ENCODE data around the gene TMEM132E.

TMEM132E gene

DNA sequence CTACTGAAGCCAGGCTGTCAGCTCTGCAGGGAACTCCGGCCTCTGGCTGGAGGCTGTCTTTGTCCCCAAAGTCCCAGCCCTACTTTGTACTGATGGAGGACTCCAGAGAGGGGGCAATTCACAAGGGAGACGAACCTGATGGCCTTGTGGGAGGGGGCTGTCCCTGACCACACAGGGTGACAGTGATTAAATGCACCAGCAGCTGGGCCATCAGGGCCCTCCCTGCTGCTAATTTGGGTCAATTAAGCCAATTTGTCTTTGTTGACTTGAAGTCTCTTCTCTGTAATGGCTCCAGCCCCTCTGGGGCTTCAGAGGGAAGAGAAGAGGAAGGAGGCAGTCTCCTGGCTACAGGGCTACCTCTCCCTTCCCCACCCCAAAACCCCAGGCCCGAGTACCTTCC lies 22.0 kb downstream of the TMEM132E start:
- no peak for DNase-seq

GRCh38 chr17:34603974-34604373 lies 24.6 kb downstream of the TMEM132E start:
- no peak for DNase-seq

DNA sequence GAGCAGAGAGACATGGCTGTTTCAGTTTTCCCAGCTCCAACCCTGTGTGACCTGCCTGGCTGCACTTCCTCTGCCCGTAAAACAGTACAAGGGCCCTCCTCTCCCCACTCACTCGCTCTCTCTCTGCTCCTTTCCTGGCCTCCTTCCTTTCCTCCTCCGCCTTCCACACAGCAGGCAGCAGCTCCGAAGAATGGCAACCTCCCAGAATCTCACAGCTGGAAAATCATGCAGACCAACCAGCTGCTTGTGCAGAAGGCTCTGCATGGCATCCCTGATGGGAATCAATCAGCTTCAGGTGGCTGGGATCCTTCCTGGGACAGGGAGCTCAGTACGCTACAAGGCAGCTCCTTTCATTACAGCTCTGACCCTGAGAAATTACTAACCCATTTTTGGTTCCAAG lies 27.4 kb downstream of the TMEM132E start:
- DNase-seq = no peak

DNA sequence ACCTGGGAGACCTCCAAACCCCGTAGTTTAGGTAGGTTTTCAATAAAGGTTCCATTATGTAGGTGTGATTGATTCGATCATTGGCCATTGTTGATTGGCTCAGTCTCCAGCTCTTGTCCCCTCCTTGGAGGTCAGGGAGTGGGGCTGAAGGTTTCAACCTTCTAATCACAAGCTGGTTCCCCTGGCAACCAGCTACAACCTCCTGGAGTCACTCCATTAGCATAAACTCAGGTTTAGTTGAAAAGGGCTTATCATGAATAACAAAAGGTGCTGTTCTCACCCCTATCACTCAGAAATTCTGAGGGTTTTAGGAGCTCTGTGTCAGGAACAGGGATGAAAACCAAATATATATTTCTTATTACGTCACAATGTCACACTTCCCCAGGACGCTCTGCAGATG lies 28.5 kb downstream of the TMEM132E start:
- no peak for DNase-seq

- DNase-seq = no peak
Measured at GRCh38 chr17:34609210-34609609, 29.8 kb downstream of the TMEM132E start.

GRCh38 chr17:34610039-34610438 lies 30.7 kb downstream of the TMEM132E start:
- no peak for DNase-seq

GRCh38 chr17:34610506-34610905 lies 31.1 kb downstream of the TMEM132E start:
- DNase-seq = no peak

GRCh38 chr17:34613064-34614019 lies 34.0 kb downstream of the TMEM132E start:
- DNase-seq = peak in 37 of 56 donors; percentile 8 to 76 (median 37)

DNA sequence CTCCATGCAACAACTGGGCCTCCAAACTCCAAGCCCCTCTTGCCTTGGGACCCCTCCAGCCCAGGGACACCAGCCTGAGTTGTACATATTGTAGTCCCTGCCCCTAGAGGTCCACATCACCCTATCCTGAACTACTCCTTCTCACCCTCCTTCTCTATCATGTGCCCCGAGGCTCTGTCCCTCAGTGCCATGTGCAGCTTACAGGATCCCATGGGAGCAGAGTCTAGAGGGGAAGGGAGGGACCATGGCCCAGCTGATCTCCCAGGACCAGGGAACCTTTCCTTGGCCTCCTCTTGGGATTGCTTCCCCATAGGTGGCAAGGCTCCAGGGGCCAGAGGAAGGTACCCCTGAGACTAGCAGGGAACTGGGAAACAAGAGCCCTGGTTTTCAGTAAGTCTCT lies 35.3 kb downstream of the TMEM132E start:
- DNase-seq = no peak

DNA sequence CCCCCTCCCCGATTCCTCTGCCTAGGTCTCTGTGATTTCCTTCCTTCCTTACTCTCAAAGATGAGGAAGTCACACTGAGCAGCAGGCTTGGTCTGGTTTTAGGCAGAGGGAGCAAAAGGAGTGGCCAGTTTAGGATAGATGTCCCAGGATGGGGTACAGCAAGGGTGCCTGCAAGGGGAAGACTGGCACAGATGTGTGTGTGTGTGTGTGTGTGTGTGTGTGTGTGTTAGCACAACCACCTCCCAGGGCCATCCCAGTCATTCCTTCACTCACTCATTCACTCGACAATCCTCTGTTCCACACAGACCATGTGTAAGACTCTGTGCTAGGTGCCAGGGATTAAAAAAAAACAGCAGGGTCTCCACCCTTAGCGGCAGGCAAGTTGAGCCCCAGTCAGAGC lies 35.9 kb downstream of the TMEM132E start:
- DNase-seq = no peak

GRCh38 chr17:34616148-34616547 lies 36.8 kb downstream of the TMEM132E start:
- no peak for DNase-seq

DNA sequence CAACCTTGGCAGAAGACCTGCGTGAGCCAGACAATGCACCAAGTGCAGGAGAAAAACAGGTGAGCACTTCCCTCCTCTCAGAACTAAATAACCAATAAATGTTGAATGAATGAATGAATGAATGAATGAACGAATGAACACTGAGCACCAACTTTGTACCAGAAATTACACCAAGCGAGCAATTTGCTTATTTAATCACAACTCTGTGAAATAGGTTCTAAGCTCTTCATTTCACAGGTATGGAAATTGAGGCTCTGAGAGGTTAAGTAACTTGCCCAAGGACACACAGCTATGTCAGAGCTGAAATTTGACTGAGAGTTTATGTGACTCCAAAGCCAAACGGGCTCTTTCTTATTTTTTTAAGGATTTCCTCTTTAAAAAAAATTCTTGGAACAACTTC lies 38.0 kb downstream of the TMEM132E start:
- no peak for DNase-seq

GRCh38 chr17:34619687-34620217 lies 40.4 kb downstream of the TMEM132E start:
- no peak for DNase-seq

GRCh38 chr17:34620458-34620857 lies 41.1 kb downstream of the TMEM132E start:
- no peak for DNase-seq

DNA sequence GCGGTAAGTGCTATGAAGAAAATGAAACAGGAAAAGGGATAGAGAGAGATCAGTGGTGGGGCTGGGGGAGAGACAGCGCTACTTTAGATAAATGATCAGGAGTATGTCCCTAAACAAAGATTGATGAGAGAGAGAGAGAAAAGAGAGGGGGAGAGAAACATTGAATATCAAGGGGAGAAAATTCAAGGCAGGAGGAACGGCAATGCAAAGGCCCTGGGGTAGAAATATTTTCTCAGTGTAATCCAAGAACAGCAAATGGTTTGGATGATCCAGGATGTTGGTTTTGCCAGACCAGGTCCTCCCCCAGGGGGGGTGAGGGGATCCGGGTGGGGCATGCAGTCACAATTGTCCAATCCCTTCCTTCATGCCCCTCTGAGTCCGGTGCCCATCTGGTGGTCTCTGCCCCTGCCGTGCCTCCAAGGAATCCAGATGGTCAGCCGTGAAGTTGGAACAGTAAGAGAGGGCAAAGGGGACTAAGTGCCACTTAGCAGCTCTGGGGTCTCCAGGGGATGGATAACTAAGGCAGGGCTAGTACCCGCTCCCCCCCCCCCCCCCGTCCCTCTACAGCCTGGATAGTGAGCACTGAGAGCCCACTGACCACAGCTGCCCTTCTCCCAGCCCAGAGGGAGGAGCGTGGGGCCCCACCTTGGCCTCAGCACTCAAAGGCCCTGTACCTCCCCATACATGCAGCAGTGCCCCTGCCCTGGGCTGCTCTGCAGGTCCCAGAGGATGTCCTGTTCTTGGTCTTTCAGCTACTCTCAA lies 43.7 kb downstream of the TMEM132E start:
- DNase-seq = no peak

GRCh38 chr17:34623856-34624766 lies 44.7 kb downstream of the TMEM132E start:
- DNase-seq = no peak

DNA sequence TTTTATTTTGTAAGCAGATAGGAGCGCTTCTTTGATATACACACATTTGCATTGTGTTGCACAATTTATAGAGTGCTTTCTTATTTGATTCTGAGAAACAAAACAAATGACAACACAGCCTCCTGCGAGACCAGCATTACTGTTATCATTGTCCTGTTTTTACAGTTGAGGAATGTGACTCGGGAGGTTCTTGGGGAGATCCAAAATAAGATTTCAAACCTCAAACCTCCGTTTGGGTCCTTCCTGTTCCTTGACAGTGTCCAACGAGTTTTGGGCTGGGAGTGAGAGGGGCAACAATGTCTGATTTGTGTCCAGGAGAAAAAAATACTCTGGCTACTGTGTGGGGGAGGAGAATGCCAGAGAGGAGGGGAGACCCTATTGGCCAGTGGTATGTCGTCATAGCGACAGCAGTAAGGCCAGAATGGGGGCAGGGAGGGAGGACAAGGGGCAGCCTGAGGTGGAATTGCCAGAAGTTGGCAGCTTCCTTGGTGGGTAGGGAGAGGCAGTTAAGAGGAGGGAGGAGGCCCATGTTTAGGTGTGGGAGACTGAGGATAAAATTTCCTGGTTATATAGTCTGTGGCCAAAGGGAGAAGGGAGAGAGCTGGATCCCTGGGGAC lies 45.5 kb downstream of the TMEM132E start:
- no peak for DNase-seq

DNA sequence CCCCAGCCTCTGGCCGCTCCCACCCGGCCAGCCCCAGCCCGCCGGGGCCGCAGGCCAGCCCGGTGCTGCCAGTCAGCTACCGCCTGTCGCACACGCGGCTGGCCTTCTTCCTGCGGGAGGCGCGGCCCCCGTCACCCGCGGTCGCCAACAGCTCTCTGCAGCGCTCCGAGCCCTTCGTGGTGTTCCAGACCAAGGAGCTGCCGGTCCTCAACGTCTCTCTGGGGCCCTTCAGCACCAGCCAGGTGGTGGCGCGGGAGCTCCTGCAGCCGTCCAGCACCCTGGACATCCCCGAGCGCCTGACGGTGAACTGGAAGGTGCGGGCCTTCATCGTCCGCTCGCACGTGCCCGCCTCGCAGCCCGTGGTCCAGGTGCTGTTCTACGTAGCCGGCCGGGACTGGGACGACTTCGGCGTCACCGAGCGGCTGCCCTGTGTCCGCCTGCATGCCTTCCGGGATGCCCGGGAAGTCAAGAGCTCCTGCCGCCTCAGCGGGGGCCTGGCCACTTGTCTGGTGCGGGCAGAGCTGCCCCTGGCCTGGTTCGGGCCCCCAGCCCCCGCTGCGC lies 46.8 kb downstream of the TMEM132E start:
- DNase-seq = no peak

DNA sequence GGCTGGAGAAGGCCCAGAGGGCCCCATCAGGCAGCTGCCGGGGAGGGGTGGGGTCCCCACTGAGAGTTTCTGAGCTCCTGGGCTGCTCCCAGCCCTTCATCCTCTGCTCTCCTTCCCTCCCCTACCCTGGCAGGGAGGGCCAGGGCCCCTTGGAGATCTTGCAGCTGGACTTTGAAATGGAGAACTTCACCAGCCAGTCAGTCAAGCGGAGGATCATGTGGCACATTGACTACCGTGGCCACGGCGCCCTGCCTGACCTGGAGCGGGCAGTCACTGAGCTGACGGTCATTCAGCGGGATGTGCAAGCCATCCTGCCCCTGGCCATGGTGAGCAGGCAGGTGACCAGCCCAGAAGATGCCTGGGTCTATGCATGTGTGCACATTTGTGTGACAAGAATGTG lies 49.5 kb downstream of the TMEM132E start:
- no peak for DNase-seq

DNA sequence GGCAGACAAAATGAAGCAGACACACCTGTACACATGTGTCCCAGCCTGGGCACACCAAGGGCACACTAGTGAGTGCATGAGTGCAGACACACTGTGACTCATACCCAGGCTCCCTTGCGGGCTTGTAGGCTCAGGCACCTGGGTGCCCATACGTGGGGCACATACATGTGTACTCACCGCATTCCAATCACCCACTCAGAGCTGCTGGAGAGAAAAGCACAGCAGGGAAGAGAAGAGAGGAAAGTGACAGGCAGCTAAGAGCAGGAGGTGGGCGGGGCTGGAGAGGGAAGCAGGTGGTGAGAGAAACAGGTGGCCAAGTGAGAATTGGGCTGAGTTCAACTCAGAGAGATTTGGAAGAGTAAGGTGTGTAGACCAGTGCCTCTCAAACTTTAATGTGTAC lies 54.0 kb downstream of the TMEM132E start:
- DNase-seq = peak in 8 of 56 donors; percentile 3 to 34 (median 19)
